NCI-H748 (cell line): Measurements from ENCODE around the gene GLUD1.
A peak's percentile ranks its signal among the peaks of the same experiment; 100 is the strongest.
"Not testable (repeated sequence)": the region's sequence is repeated elsewhere in the genome, so short reads cannot be mapped to it uniquely, and the experiment has no call there.

Source experiments
- DNase-seq: peaks from one replicate; lab custom pipeline; 2025; ENCODE audit not compliant: unreplicated experiment; lab: John Stamatoyannopoulos, UW

Gene GLUD1

GRCh38 chr10:87094373-87095235 lies at the start of gene GLUD1, which contains the start of gene SHLD2:
Gene GLUD1 (minus strand): TSS chr10:87094843. CDS start chr10:87094769, 74 bp downstream.
Gene SHLD2 (plus strand): TSS chr10:87095206. CDS start chr10:87151355, 56,149 bp downstream.
- DNase-seq: peak; percentile 85

GRCh38 chr10:87143109-87143418 lies 48.4 kb upstream of the GLUD1 start:
- DNase-seq: not testable (repeated sequence)

- DNase-seq: not testable (repeated sequence)
These were observed 47.8 kb upstream of the GLUD1 start for GRCh38 chr10:87142230-87143108.

GRCh38 chr10:87137478-87137877 lies 42.8 kb upstream of the GLUD1 start:
- DNase-seq: not testable (repeated sequence)

- DNase-seq: not testable (repeated sequence)
These were observed 39.8 kb upstream of the GLUD1 start for GRCh38 chr10:87134440-87134839.

GRCh38 chr10:87133936-87134335 lies 39.3 kb upstream of the GLUD1 start:
- not testable (repeated sequence) for DNase-seq

- DNase-seq: not testable (repeated sequence)
These were observed 37.5 kb upstream of the GLUD1 start for GRCh38 chr10:87132176-87132575.

GRCh38 chr10:87127607-87128156 lies 33.0 kb upstream of the GLUD1 start:
- not testable (repeated sequence) for DNase-seq

GRCh38 chr10:87127048-87127447 lies 32.4 kb upstream of the GLUD1 start:
- not testable (repeated sequence) for DNase-seq

GRCh38 chr10:87123351-87123750 lies 28.7 kb upstream of the GLUD1 start:
- not testable (repeated sequence) for DNase-seq

- not testable (repeated sequence) for DNase-seq
These were observed 24.4 kb upstream of the GLUD1 start for GRCh38 chr10:87119029-87119428.

GRCh38 chr10:87118122-87118521 lies 23.5 kb upstream of the GLUD1 start:
- not testable (repeated sequence) for DNase-seq

- no peak for DNase-seq
These were observed 10.9 kb upstream of the GLUD1 start for GRCh38 chr10:87105446-87106124.

GRCh38 chr10:87104727-87105126 lies 10.1 kb upstream of the GLUD1 start:
- not testable (repeated sequence) for DNase-seq

GRCh38 chr10:87101996-87102395 lies 7.4 kb upstream of the GLUD1 start:
- no peak for DNase-seq

GRCh38 chr10:87095236-87095945 lies 748 bp upstream of the GLUD1 start:
- peak; percentile 56 for DNase-seq

GRCh38 chr10:87093632-87094372 lies 841 bp downstream of the GLUD1 start:
- peak; percentile 51 for DNase-seq

- peak; percentile 22 for DNase-seq
These were observed 1.6 kb downstream of the GLUD1 start for GRCh38 chr10:87092861-87093631.
